H1 (cell line): ENCODE measurements around the gene NMRAL1. TPM values are rescaled to one million over a fixed set of nuclear protein-coding genes. Genes with fewer than 3 reads are reported as not detected.

Experiments used
- CTCF ChIA-PET: fragments of 300-600 bp; sonication (Branson Sonifier 250); formaldehyde crosslinking; loops from one replicate; lab custom pipeline; 2021; ENCODE audit not compliant: partially characterized antibody; lab: Charles Lee
- POLR2A ChIA-PET: fragments of 300-600 bp; sonication (Branson Sonifier 250); formaldehyde crosslinking; loops from one replicate; lab custom pipeline; 2021; ENCODE audit warnings: inconsistent platforms; ENCODE audit not compliant: partially characterized antibody; lab: Charles Lee
- DNase-seq, 2 experiments: peaks; one replicate each; pipeline versions ENCODE4 v3.0.0 to v3.0.0-alpha.2; 2010 to 2022; ENCODE audit warnings: low spot score in 2 of 2, low read depth in 1 of 2, mixed read lengths in 1 of 2
- FAIRE-seq: peaks from 2 replicates; lab custom pipeline; 2011; peaks lifted over from hg19 to GRCh38; lab: Jason Lieb, UNC
- H2AFZ ChIP-seq: 2 replicates; pipeline ENCODE4 v1.8.1; 2012; ENCODE audit warnings: low read length, inconsistent platforms
- H2AK5ac ChIP-seq: 2 replicates; pipeline ENCODE4 v1.6.1; 2013; ENCODE audit warnings: low read depth, low read length
- H2BK120ac ChIP-seq: replicated peaks from 2 replicates; pipeline ENCODE3; 2013; ENCODE audit warnings: low read depth, low read length, inconsistent platforms
- H2BK12ac ChIP-seq: 2 replicates; pipeline ENCODE4 v1.6.1; 2013; ENCODE audit warnings: low read depth, low read length
- H2BK15ac ChIP-seq: 2 replicates; pipeline ENCODE4 v1.6.1; 2013; ENCODE audit warnings: low read length
- H2BK20ac ChIP-seq: 2 replicates; pipeline ENCODE4 v1.6.1; 2013; ENCODE audit warnings: low read length
- H2BK5ac ChIP-seq: 2 replicates; pipeline ENCODE4 v1.6.1; 2013; ENCODE audit warnings: low read depth, low read length
- H3K14ac ChIP-seq: 2 replicates; pipeline ENCODE4 v1.6.1; 2013; ENCODE audit warnings: inconsistent platforms; ENCODE audit not compliant: insufficient read length
- H3K18ac ChIP-seq: 2 replicates; pipeline ENCODE4 v1.6.1; 2013; ENCODE audit warnings: low read length; ENCODE audit errors: extremely low read depth
- H3K23ac ChIP-seq: 2 replicates; pipeline ENCODE4 v1.6.1; 2013; ENCODE audit warnings: inconsistent platforms; ENCODE audit not compliant: insufficient read length
- H3K23me2 ChIP-seq: 2 replicates; pipeline ENCODE4 v1.6.1; 2013; ENCODE audit warnings: low read depth, low read length
- H3K27ac ChIP-seq: 2 replicates; pipeline ENCODE4 v1.6.1; 2011; ENCODE audit warnings: low read depth, low read length, inconsistent platforms
- H3K27me3 ChIP-seq, 4 experiments: replicated peaks in 1 of 4; 1 replicate in 1 of 4; 2 replicates in 3 of 4; pipeline versions ENCODE4 v1.6.1 to v1.8.1; 2011 to 2013; ENCODE audit warnings: low read length in 3 of 4, mild to moderate bottlenecking in 3 of 4, inconsistent platforms in 2 of 4, mixed read lengths in 2 of 4, moderate library complexity in 1 of 4; ENCODE audit not compliant: control insufficient read depth in 3 of 4, insufficient read depth in 3 of 4; ENCODE audit errors: extremely low read depth in 1 of 4
- H3K36me3 ChIP-seq, 4 experiments: 2 replicates each; pipeline versions ENCODE4 v1.6.1 to v1.8.1; 2011 to 2013; ENCODE audit warnings: mild to moderate bottlenecking in 4 of 4, low read length in 3 of 4, moderate library complexity in 2 of 4, control low read depth in 1 of 4, inconsistent platforms in 1 of 4; ENCODE audit not compliant: insufficient read depth in 4 of 4, control insufficient read depth in 2 of 4
- H3K4ac ChIP-seq: replicated peaks from 2 replicates; pipeline ENCODE3; 2013; ENCODE audit warnings: low read length, low read depth, mixed read lengths, inconsistent platforms; ENCODE audit not compliant: insufficient read length
- H3K4me1 ChIP-seq, 4 experiments: replicated peaks in 1 of 4; 1 replicate in 1 of 4; 2 replicates in 3 of 4; pipeline versions ENCODE4 v1.6.1 to v1.8.1; 2011 to 2013; ENCODE audit warnings: low read length in 3 of 4, inconsistent platforms in 2 of 4, mixed read lengths in 1 of 4; ENCODE audit not compliant: insufficient read depth in 4 of 4, control insufficient read depth in 3 of 4
- H3K4me2 ChIP-seq, 2 experiments: 2 replicates each; pipeline versions ENCODE4 v1.6.1 to v1.8.1; 2011 to 2013; ENCODE audit warnings: low read depth in 2 of 2, low read length in 2 of 2, control low read depth in 1 of 2, inconsistent platforms in 1 of 2, mild to moderate bottlenecking in 1 of 2; ENCODE audit not compliant: insufficient read depth in 1 of 2
- H3K4me3 ChIP-seq, 4 experiments: fragments of 200-600, 300-600 bp in 1 of 4; sonication (generic), shearing (Covaris generic), sonication (Bioruptor Twin) in 1 of 4; 2 replicates each; pipeline versions ENCODE4 v1.5.1 to v1.8.1; 2011 to 2016; ENCODE audit warnings: low read length in 4 of 4, low read depth in 3 of 4, control low read depth in 2 of 4, inconsistent platforms in 2 of 4, mild to moderate bottlenecking in 2 of 4, mixed read lengths in 1 of 4, moderate library complexity in 1 of 4; ENCODE audit not compliant: insufficient read depth in 2 of 4; ENCODE audit errors: extremely low read depth in 1 of 4
- H3K56ac ChIP-seq: replicated peaks from 2 replicates; pipeline ENCODE3; 2013; ENCODE audit warnings: low read depth, mild to moderate bottlenecking, mixed read lengths, low read length, inconsistent platforms; ENCODE audit not compliant: insufficient read length
- H3K79me1 ChIP-seq: 2 replicates; pipeline ENCODE4 v1.6.1; 2013; ENCODE audit warnings: low read depth, low read length, control low read depth
- H3K79me2 ChIP-seq, 2 experiments: 2 replicates each; pipeline versions ENCODE4 v1.6.1 to v1.8.1; 2012 to 2013; ENCODE audit warnings: low read length in 2 of 2, mild to moderate bottlenecking in 2 of 2, inconsistent platforms in 1 of 2; ENCODE audit not compliant: insufficient read depth in 2 of 2, control insufficient read depth in 1 of 2
- H3K9ac ChIP-seq, 4 experiments: replicated peaks in 1 of 4; 1 replicate in 1 of 4; 2 replicates in 3 of 4; pipeline versions ENCODE4 v1.6.1 to v1.8.1; 2011 to 2013; ENCODE audit warnings: low read depth in 3 of 4, low read length in 3 of 4, control low read depth in 2 of 4, mild to moderate bottlenecking in 2 of 4, moderate library complexity in 2 of 4, inconsistent platforms in 1 of 4; ENCODE audit errors: extremely low read depth in 1 of 4
- H3K9me3 ChIP-seq, 2 experiments: 2 replicates each; pipeline versions ENCODE4 v1.6.1 to v1.8.1; 2012 to 2013; ENCODE audit warnings: mild to moderate bottlenecking in 2 of 2, moderate library complexity in 2 of 2, control low read depth in 1 of 2, inconsistent platforms in 1 of 2, low read depth in 1 of 2, low read length in 1 of 2, mixed read lengths in 1 of 2; ENCODE audit not compliant: insufficient read depth in 2 of 2
- H4K20me1 ChIP-seq, 2 experiments: replicated peaks in 1 of 2; 2 replicates each; pipeline versions ENCODE3 to v1.8.1; 2011 to 2013; ENCODE audit warnings: inconsistent platforms in 2 of 2, low read length in 2 of 2, mild to moderate bottlenecking in 1 of 2; ENCODE audit not compliant: insufficient read depth in 2 of 2, control insufficient read depth in 1 of 2
- H4K5ac ChIP-seq: 2 replicates; pipeline ENCODE4 v1.6.1; 2013; ENCODE audit warnings: low read length, low read depth, mixed read lengths, inconsistent platforms; ENCODE audit not compliant: insufficient read length
- H4K8ac ChIP-seq: 2 replicates; pipeline ENCODE4 v1.8.0; 2013; ENCODE audit warnings: mild to moderate bottlenecking, moderate library complexity, low read length, inconsistent platforms; ENCODE audit not compliant: insufficient read depth; ENCODE audit errors: extremely low read depth
- H4K91ac ChIP-seq: replicated peaks from 2 replicates; pipeline ENCODE3; 2013; ENCODE audit warnings: low read length, mixed read lengths, inconsistent platforms; ENCODE audit not compliant: insufficient read length
- CHD1 ChIP-seq: IDR thresholded peaks from 2 replicates; pipeline ENCODE4 v1.6.1; 2012; ENCODE audit warnings: low read depth, low read length, improper control_type of control experiment
- CTBP2 ChIP-seq: IDR thresholded peaks from 2 replicates; pipeline ENCODE4 v1.7.0; 2011; ENCODE audit warnings: borderline replicate concordance, mild to moderate bottlenecking, moderate library complexity, mixed read lengths, low read length; ENCODE audit not compliant: insufficient read depth, insufficient read length
- FOSL1 ChIP-seq: IDR thresholded peaks from 2 replicates; pipeline ENCODE4 v1.6.1; 2011; ENCODE audit warnings: mild to moderate bottlenecking, low read depth, low read length, moderate library complexity; ENCODE audit not compliant: insufficient read depth
- HDAC6 ChIP-seq: IDR thresholded peaks from one replicate; pipeline ENCODE4 v1.7.1; 2012; ENCODE audit warnings: low read depth, mild to moderate bottlenecking, inconsistent platforms, low read length, moderate library complexity
- JUND ChIP-seq: IDR thresholded peaks from 2 replicates; pipeline ENCODE4 v1.6.1; 2011; ENCODE audit warnings: mild to moderate bottlenecking, improper control_type of control experiment, low read length
- NANOG ChIP-seq: IDR thresholded peaks from 2 replicates; pipeline ENCODE4 v1.6.1; 2011; ENCODE audit warnings: low read length, low read depth, mild to moderate bottlenecking, inconsistent platforms; ENCODE audit not compliant: insufficient read depth, poor library complexity, severe bottlenecking
- RBBP5 ChIP-seq: IDR thresholded peaks from 2 replicates; pipeline ENCODE4 v1.7.1; 2012; ENCODE audit warnings: low read depth, mild to moderate bottlenecking, inconsistent platforms, low read length, moderate library complexity, borderline replicate concordance
- RXRA ChIP-seq: IDR thresholded peaks from 2 replicates; pipeline ENCODE4 v1.6.1; 2011; ENCODE audit warnings: low read depth, mild to moderate bottlenecking, low read length, moderate library complexity; ENCODE audit not compliant: insufficient read depth
- SIRT6 ChIP-seq: IDR thresholded peaks from one replicate; pipeline ENCODE4 v1.7.1; 2012; ENCODE audit warnings: low read length, inconsistent platforms
- TBP ChIP-seq: IDR thresholded peaks from 2 replicates; pipeline ENCODE4 v1.6.1; 2011; ENCODE audit warnings: low read depth, low read length, improper control_type of control experiment
- TEAD4 ChIP-seq: IDR thresholded peaks from 2 replicates; pipeline ENCODE4 v1.6.1; 2012; ENCODE audit warnings: low read depth, low read length, inconsistent platforms, mixed read lengths
- WGBS, 2 experiments: shearing (Covaris generic) in 1 of 2; methylation state at CpG; one replicate each; pipeline versions ENCODE4 v1.1.6 to v1.1.7; 2013 to 2015; ENCODE audit warnings: low lambda C conversion rate in 2 of 2, mixed read lengths in 2 of 2, inconsistent platforms in 1 of 2, low coverage in 1 of 2, missing lambda C conversion rate in 1 of 2; ENCODE audit not compliant: insufficient replicate concordance in 2 of 2, insufficient coverage in 1 of 2, insufficient read length in 1 of 2; ENCODE audit errors: extremely low coverage in 1 of 2, missing lambda C conversion rate in 1 of 2; 5-methylcytosine and 5-hydroxymethylcytosine counted together
- polyA plus RNA-seq, 7 experiments: library from polyadenylated mRNA; depleted of rRNA in 3 of 7; stranded (reverse) in 5 of 7; unstranded in 2 of 7; fragments of >200 nt in 5 of 7; fragments of 200-250 nt in 2 of 7; gene quantifications; 1 replicate in 5 of 7; 2 replicates in 1 of 7; 4 replicates in 1 of 7; pipeline versions ENCODE4 v1.2.1 to v1.2.3, GENCODE V29; 2011 to 2013; ENCODE audit warnings: missing spikeins in 2 of 7, mixed read lengths in 2 of 7
- total RNA-seq: library from RNA; stranded (reverse); fragmentation: NEBNext Ultra II Directional; extraction: Animal tissue kit (Norgen Biotek cat#: 25700); gene quantifications from 2 replicates; pipeline ENCODE4 v1.2.1, GENCODE V29; 2021
- TF ChIP-seq, protein P1 (sequence below): IDR thresholded peaks from 2 replicates; pipeline ENCODE4 v1.6.1; 2012; ENCODE audit warnings: inconsistent platforms

NMRAL1 gene
- total and polyA plus RNA-seq, 2 of the 8 experiments (the other 6 are each of a cell fraction or from before 2014, with no cell fraction given) = 66.8 to 143 TPM

DNA sequence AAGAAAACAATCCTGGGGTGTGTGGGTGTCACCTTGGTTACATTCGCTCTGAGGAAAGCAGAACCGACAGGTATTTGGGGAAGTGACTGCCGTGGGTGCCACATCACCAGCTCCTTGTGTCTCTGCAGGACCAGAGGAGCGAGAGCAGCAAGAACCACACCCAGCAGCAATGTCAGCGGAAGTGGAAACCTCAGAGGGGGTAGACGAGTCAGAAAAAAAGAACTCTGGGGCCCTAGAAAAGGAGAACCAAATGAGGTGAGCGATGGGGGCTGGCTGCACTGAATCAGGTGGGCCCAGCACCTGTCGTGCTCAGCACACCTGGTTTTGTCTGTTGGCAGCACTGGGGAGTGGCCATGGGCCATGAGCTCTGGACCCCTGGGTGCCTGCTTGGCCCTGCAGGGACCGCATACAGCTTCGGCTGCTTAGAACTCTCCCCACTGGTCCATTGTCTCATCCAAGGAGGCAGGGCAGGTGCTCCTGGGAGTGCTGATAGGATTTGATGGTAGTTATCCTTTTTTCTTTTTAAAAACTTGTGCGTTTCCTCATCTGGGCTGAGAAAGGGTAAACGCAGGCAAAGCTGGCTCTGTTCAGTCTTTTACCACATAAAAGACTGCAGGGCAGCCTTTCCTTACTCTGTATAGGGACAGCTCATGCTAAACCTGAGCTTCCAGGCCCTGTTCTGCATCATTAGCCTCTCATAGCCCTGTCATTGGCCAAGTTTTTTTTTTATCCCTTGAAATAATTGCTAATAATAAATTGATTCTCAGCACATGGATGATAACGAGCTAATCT, 31.1 kb upstream of the NMRAL1 start:
- Histone ChIP-seq H3K79me2 (no peaks in the 10 kb centered on the region), H3K9ac (no peak overlapping the region), H3K56ac (no peak overlapping the region), H3K18ac (no peak overlapping the region), H2BK15ac (no peak overlapping the region), H3K4me1 (no peaks in the 10 kb centered on the region; a peak in 1 of 7 replicates), H2BK5ac (no peak overlapping the region), H2BK20ac (no peak overlapping the region), H3K4me3 (no peak overlapping the region), H4K8ac (no peak overlapping the region), H3K23ac (no peak overlapping the region), H4K91ac (no peak overlapping the region), H2BK12ac (no peak overlapping the region), H3K4me2 (no peak overlapping the region), H3K9me3 (no peaks in the 10 kb centered on the region), H3K4ac (no peak overlapping the region), H3K36me3 (peaks cover 0 to 14% (median 8%) of the 10 kb centered on the region in 4 experiments; a peak in 4 of 8 replicates), H3K27me3 (no peaks in the 10 kb centered on the region), H3K79me1 (no peaks in the 10 kb centered on the region; the same call in 1 of the 2 replicates), H4K5ac (no peak overlapping the region), H2AK5ac (no peak overlapping the region), H3K14ac (no peak overlapping the region), H4K20me1 (no peaks in the 10 kb centered on the region), H2AFZ (no peak overlapping the region), H3K27ac (no peak overlapping the region), H3K23me2 (no peaks in the 10 kb centered on the region), H2BK120ac (no peak overlapping the region)
- TF ChIP-seq JUND (no peak), TBP (no peak), HDAC6 (no peak), FOSL1 (no peak), CTBP2 (no peak), RBBP5 (no peak), NANOG (no peak), TEAD4 (no peak), RXRA (no peak), SIRT6 (no peak), CHD1 (no peak)
- TF ChIP-seq, protein P1, sequence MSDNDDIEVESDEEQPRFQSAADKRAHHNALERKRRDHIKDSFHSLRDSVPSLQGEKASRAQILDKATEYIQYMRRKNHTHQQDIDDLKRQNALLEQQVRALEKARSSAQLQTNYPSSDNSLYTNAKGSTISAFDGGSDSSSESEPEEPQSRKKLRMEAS = no peak
- ChIA-PET POLR2A (interaction anchor here (0.5 to 3.0 kb wide), 8 partner anchors 11 to 178 kb away, joined by 3 to 14 read pairs (median 4); partner anchors contain the start of genes NMRAL1 and UBALD1), CTCF (interaction anchor here (0.7 to 35.4 kb wide), 22 partner anchors 9 to 201 kb away, joined by 3 to 968 read pairs (median 8); partner anchors contain the start of genes C16orf96, CDIP1 and MGRN1)
- no peak for FAIRE-seq
- no peak for DNase-seq
- 90% methylated on average over 13 of the region's 13 CpGs; no CpG with 5 or more reads in 1 of the 2 experiments for WGBS, 2 experiments
